Natural killer cell (primary cell): ENCODE results near the gene VWC2. TPM values are rescaled to one million over a fixed set of nuclear protein-coding genes. Genes with fewer than 3 reads are reported as not detected.

ENCODE experiments used
- ATAC-seq, 3 donors: fragments of 150-1000 bp in 2 of 3; fragments of 200-7000 bp in 1 of 3; cut with Tn5 transposase; 1 replicate in 1 of 3; 2 replicates in 2 of 3; pipeline ENCODE4 v1.10.0; 2021; ENCODE audit warnings: mild to moderate bottlenecking in 2 of 3, moderate library complexity in 2 of 3
- DNase-seq, 2 donors: peaks; one replicate each; pipeline versions ENCODE4 v3.0.0 to v3.0.0-alpha.2; 2013 to 2021; ENCODE audit warnings: mixed read lengths in 1 of 2
- H3K27ac ChIP-seq: one replicate; pipeline ENCODE4 v1.5.1; 2013; ENCODE audit warnings: mild to moderate bottlenecking, low read length
- H3K27me3 ChIP-seq: one replicate; pipeline ENCODE4 v1.6.1; 2013; ENCODE audit warnings: low read length; ENCODE audit not compliant: control insufficient read depth, insufficient read depth
- H3K36me3 ChIP-seq: one replicate; pipeline ENCODE4 v1.6.1; 2013; ENCODE audit warnings: low read length; ENCODE audit not compliant: control insufficient read depth, insufficient read depth
- H3K4me1 ChIP-seq: one replicate; pipeline ENCODE4 v1.6.1; 2013; ENCODE audit warnings: low read length; ENCODE audit not compliant: control insufficient read depth, insufficient read depth
- H3K4me3 ChIP-seq: one replicate; pipeline ENCODE4 v1.5.1; 2013; ENCODE audit warnings: low read length
- H3K9me3 ChIP-seq: one replicate; pipeline ENCODE4 v1.6.1; 2013; ENCODE audit warnings: low read length; ENCODE audit not compliant: control insufficient read depth, insufficient read depth
- H3K27ac Mint-ChIP-seq, 2 donors: one replicate each; pipeline ENCODE4 v1.8.0; 2022; ENCODE audit warnings: mild to moderate bottlenecking in 2 of 2, mixed read lengths in 2 of 2, moderate library complexity in 1 of 2
- H3K27me3 Mint-ChIP-seq, 2 donors: one replicate each; pipeline ENCODE4 v1.8.0; 2022; ENCODE audit warnings: low read depth in 2 of 2, mixed read lengths in 2 of 2
- H3K36me3 Mint-ChIP-seq: one replicate; pipeline ENCODE4 v1.8.0; 2022; ENCODE audit warnings: mixed read lengths
- H3K4me1 Mint-ChIP-seq, 2 donors: one replicate each; pipeline ENCODE4 v1.8.0; 2022; ENCODE audit warnings: mixed read lengths in 2 of 2
- H3K4me3 Mint-ChIP-seq: one replicate; pipeline ENCODE4 v1.8.0; 2022; ENCODE audit warnings: mild to moderate bottlenecking, moderate library complexity, mixed read lengths
- H3K9me3 Mint-ChIP-seq, 2 donors: one replicate each; pipeline ENCODE4 v1.8.0; 2022; ENCODE audit warnings: mixed read lengths in 2 of 2
- WGBS: methylation state at CpG from one replicate; pipeline ENCODE4 v1.1.7; 2013; ENCODE audit warnings: missing lambda C conversion rate; ENCODE audit not compliant: insufficient coverage; 5-methylcytosine and 5-hydroxymethylcytosine counted together
- intact Hi-C: fragments of 100-400 bp; cut with micrococcal nuclease; formaldehyde crosslinking; loops from one replicate; pipeline ENCODE4 v1.14.2; 2022
- total RNA-seq, 4 donors: library from RNA; stranded (reverse); fragments of 120-200 nt in 1 of 4; gene quantifications; one replicate each; pipeline versions ENCODE4 v1.2.3 to v1.2.4, GENCODE V29; 2013 to 2022
- TF ChIP-seq, protein P1 (sequence below): fragments of 200-600 bp; IDR thresholded peaks from one replicate; pipeline ENCODE4 v1.8.0; 2022; ENCODE audit warnings: antibody characterized with exemption

Gene VWC2
- total RNA-seq, 3 donors from 2014 or later (not counting 1 experiment from before 2014, with no cell fraction given) = not detected

- no peak overlapping the region for H3K4me3 Mint-ChIP-seq
- Histone ChIP-seq H3K27me3 (no peaks in the 10 kb centered on the region), H3K4me3 (no peak overlapping the region), H3K27ac (no peak overlapping the region), H3K36me3 (no peaks in the 10 kb centered on the region), H3K9me3 (no peaks in the 10 kb centered on the region), H3K4me1 (no peaks in the 10 kb centered on the region)
- peaks cover 0 to 3% of the 10 kb centered on the region in 2 donors for H3K9me3 Mint-ChIP-seq
- H3K27me3 Mint-ChIP-seq = peaks cover 0 to 2% of the 10 kb centered on the region in 2 donors
- DNase-seq = no peak
- 83% methylated on average over 2 of the region's 3 CpGs for WGBS
- no peak for ATAC-seq
- intact Hi-C loops = no loop called here
- H3K4me1 Mint-ChIP-seq = no peaks in the 10 kb centered on the region
- TF ChIP-seq, protein P1, sequence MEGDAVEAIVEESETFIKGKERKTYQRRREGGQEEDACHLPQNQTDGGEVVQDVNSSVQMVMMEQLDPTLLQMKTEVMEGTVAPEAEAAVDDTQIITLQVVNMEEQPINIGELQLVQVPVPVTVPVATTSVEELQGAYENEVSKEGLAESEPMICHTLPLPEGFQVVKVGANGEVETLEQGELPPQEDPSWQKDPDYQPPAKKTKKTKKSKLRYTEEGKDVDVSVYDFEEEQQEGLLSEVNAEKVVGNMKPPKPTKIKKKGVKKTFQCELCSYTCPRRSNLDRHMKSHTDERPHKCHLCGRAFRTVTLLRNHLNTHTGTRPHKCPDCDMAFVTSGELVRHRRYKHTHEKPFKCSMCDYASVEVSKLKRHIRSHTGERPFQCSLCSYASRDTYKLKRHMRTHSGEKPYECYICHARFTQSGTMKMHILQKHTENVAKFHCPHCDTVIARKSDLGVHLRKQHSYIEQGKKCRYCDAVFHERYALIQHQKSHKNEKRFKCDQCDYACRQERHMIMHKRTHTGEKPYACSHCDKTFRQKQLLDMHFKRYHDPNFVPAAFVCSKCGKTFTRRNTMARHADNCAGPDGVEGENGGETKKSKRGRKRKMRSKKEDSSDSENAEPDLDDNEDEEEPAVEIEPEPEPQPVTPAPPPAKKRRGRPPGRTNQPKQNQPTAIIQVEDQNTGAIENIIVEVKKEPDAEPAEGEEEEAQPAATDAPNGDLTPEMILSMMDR = no peak
- no peaks in the 10 kb centered on the region for H3K36me3 Mint-ChIP-seq
- H3K27ac Mint-ChIP-seq = no peak overlapping the region
These were observed 102.8 kb downstream of the VWC2 start for GRCh38 chr7:49876202-49876601.

GRCh38 chr7:49878089-49878488 lies 104.7 kb downstream of the VWC2 start:
- Histone ChIP-seq H3K9me3 (no peaks in the 10 kb centered on the region), H3K36me3 (no peaks in the 10 kb centered on the region), H3K4me3 (no peak overlapping the region), H3K4me1 (no peaks in the 10 kb centered on the region), H3K27me3 (no peaks in the 10 kb centered on the region), H3K27ac (no peak overlapping the region)
- 42% methylated on average over 2 of the region's 2 CpGs for WGBS
- ATAC-seq (no peak), DNase-seq (no peak)
- Mint-ChIP-seq H3K36me3 (no peaks in the 10 kb centered on the region), H3K4me3 (no peak overlapping the region), H3K4me1 (no peaks in the 10 kb centered on the region), H3K9me3 (peaks cover 0 to 2% of the 10 kb centered on the region in 2 donors), H3K27me3 (peaks cover 0 to 3% of the 10 kb centered on the region in 2 donors), H3K27ac (no peak overlapping the region)
- TF ChIP-seq, protein P1 = no peak
- intact Hi-C loops = no loop called here

- intact Hi-C loops = no loop called here
- 74% methylated on average over 3 of the region's 3 CpGs for WGBS
- no peaks in the 10 kb centered on the region for H3K4me1 Mint-ChIP-seq
- TF ChIP-seq, protein P1 = no peak
- no peaks in the 10 kb centered on the region for H3K27me3 ChIP-seq
- H3K27ac ChIP-seq = no peak overlapping the region
- no peaks in the 10 kb centered on the region for H3K36me3 Mint-ChIP-seq
- H3K4me3 ChIP-seq = no peak overlapping the region
- no peaks in the 10 kb centered on the region for H3K9me3 ChIP-seq
- no peak overlapping the region for H3K27ac Mint-ChIP-seq
- H3K27me3 Mint-ChIP-seq = peaks cover 0 to 6% of the 10 kb centered on the region in 2 donors
- H3K4me3 Mint-ChIP-seq = no peak overlapping the region
- H3K9me3 Mint-ChIP-seq = peaks cover 0 to 2% of the 10 kb centered on the region in 2 donors
- no peaks in the 10 kb centered on the region for H3K4me1 ChIP-seq
- DNase-seq = no peak
- ATAC-seq = no peak
- H3K36me3 ChIP-seq = no peaks in the 10 kb centered on the region
These were observed 105.2 kb downstream of the VWC2 start for GRCh38 chr7:49878627-49879026.

- ATAC-seq (no peak), DNase-seq (no peak)
- TF ChIP-seq, protein P1 = no peak
- Mint-ChIP-seq H3K27ac (no peak overlapping the region), H3K9me3 (peaks cover 0 to 2% of the 10 kb centered on the region in 2 donors), H3K4me3 (no peak overlapping the region), H3K27me3 (peaks cover 0 to 10% of the 10 kb centered on the region in 2 donors), H3K36me3 (no peaks in the 10 kb centered on the region), H3K4me1 (no peaks in the 10 kb centered on the region)
- Histone ChIP-seq H3K4me1 (no peaks in the 10 kb centered on the region), H3K9me3 (no peaks in the 10 kb centered on the region), H3K36me3 (no peaks in the 10 kb centered on the region), H3K4me3 (no peak overlapping the region), H3K27ac (no peak overlapping the region), H3K27me3 (no peaks in the 10 kb centered on the region)
- 75% methylated on average over 1 of the region's 1 CpG for WGBS
- intact Hi-C loops = no loop called here
These were observed 110.5 kb downstream of the VWC2 start for GRCh38 chr7:49883933-49884332.
